HG03039 (cell line): ENCODE measurements around the gene FLNB.

Source experiments
- ATAC-seq: cut with Tn5 transposase; IDR thresholded peaks from one replicate; pipeline ENCODE4 v1.9.1; 2021; ENCODE audit warnings: mild to moderate bottlenecking, moderate library complexity; ENCODE audit not compliant: unreplicated experiment

Gene FLNB

DNA sequence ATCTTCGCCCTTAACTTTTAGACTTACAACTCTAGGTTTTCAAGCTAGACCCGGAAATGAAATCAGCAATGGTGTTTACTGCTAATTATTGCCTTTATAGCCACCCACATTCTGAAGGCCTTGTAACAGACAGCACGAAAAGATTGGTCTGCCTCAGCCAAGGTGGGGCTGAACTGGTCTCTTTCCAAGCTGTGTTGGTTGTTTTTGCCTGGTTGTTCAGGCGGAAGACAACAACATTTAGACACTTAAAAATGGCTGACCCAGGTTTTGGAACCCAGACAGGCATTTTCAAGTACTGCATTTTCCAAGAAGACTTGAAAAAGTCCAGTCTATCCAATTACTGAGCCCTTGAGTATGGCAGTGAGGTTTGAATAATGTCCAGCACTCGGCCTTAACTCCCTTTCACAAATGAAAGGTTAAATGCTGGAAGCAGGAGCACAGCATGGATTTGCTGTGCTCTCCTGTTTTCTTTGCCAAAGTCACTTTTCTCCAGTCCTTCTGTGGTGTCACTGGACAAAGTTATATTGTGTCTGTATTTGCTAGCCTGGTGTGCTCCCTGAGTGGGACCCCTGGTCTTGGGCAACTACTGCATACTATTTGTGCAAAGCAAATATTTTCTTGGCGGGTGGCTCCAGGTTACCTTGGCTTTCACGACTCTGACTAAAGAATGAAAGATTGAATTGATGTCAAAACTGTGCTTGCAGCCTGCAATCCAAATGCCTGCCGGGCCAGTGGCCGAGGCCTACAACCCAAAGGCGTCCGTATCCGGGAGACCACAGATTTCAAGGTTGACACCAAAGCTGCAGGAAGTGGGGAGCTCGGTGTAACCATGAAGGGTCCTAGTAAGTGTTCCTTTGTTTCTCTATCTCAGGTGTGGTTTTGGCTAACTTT is 93.5 kb downstream of the FLNB start:
- no peak for ATAC-seq

- no peak for ATAC-seq
Measured at GRCh38 chr3:58102390-58102750, 94.1 kb downstream of the FLNB start.

DNA sequence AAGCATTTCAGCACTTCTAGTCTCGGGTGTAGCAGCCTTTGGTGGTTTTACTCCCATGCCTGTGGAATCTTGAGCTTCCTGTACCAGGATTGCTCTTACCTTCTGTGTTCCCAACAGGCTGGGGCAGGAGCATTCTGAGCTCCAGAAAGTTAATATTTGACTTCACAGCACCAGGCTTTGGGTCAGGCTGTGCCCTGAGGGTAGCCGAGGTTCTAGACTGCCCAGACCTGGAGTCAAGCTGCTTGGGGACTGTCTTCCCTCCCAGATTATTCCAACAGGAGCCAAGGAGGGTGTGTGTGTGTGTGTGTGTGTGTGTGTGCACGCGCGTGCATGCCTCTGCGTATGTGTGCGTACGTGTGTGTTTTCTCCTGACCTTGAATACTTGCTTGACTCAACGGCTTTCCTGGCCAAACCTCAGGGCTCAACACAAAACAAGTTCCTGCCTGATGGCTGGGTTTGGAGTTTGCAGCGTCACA is 94.8 kb downstream of the FLNB start:
- ATAC-seq = no peak

DNA sequence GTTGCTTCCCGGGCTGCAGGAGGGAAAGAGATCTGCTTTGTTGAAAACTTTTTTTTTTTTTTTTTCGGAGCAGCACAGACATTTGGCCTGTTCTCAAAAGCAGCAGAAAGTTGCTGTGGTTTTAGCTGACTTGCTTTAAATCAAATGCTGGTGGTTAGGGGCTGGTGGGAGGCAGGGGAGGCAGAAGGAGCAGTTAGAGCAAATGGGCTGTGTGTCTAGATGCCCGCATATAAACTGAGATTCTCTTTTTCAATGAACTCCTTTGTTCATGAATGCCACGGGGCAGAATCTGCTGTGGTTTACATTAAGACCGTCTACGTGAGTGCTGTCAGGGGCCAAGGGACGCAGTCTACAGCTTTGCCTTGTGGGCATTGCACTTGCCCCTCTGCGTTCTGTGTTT is 95.9 kb downstream of the FLNB start:
- no peak for ATAC-seq

DNA sequence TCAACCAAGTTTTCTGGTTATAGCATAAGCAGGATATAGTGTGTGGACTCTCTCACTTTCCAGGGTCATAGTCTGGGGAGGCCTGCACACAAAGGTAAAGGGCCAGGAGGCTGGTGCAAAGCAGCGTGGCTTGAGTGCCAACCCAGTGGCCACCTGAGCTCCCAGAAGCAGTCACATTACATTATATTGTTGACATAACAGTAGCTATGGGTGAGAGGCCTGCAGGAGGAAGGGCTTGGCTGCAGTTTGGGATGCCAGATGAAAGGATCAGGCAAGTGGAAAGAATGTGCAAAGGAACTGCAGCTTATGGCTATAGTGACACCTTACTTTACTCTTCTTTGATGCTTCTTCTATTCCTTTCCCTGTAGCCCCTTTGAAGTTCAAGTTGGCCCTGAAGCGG is 96.5 kb downstream of the FLNB start:
- ATAC-seq = no peak

DNA sequence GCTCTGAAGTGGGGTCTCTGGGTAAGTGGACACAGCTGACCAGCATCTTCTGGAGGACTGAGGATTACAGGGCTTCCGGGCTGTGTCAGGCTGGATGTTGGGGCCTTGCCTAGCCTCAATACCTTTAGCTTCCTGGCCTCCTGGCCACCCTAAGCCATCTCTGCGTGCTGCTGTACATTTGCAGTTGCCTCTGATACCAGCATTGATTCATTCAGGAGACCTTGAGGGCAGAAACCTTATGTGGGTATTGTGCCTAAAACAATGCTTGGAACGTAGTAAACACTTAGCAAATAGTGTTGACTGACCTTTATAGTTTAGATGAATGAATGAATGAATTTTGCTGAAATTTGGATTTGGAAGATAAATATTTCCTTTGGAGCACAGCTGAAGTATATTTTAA is 97.0 kb downstream of the FLNB start:
- no peak for ATAC-seq

- ATAC-seq = no peak
Measured at GRCh38 chr3:58106061-58106460, 97.8 kb downstream of the FLNB start.

- no peak for ATAC-seq
Measured at GRCh38 chr3:58106640-58107039, 98.4 kb downstream of the FLNB start.

DNA sequence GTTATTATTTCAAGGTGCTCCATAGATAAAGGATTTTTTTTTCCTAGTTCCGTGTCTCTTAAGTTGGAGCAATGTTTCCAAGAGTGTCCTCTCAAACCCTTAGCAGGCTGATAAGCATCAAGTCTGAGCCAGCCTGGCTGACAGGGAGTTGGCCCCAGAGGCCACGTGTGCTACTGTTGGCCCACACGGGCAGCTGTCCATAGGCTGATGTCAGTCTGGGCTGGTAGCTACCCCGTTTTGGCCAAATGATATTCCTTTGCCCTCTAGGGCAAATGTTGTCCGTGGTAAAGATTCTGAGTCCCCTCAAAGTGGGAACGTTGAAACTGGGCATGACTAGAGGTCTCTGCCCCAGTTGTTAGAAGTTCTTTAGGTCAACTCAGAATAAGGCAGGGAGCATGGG is 99.4 kb downstream of the FLNB start:
- no peak for ATAC-seq

DNA sequence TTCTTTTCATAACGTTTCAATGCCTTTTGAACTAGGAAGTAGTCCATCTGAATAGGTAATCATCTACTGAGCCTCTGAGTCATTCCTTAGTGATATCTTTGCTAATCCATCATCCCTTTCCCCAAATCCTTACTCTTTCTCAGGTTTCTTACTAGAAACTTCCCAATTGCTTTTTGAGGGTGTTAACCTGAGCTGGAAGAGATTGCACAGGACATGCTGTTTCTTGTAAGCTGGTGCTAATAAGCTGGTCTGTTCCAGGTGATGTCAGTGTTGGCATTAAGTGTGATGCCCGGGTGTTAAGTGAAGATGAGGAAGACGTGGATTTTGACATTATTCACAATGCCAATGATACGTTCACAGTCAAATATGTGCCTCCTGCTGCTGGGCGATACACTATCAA is 101.5 kb downstream of the FLNB start:
- no peak for ATAC-seq

DNA sequence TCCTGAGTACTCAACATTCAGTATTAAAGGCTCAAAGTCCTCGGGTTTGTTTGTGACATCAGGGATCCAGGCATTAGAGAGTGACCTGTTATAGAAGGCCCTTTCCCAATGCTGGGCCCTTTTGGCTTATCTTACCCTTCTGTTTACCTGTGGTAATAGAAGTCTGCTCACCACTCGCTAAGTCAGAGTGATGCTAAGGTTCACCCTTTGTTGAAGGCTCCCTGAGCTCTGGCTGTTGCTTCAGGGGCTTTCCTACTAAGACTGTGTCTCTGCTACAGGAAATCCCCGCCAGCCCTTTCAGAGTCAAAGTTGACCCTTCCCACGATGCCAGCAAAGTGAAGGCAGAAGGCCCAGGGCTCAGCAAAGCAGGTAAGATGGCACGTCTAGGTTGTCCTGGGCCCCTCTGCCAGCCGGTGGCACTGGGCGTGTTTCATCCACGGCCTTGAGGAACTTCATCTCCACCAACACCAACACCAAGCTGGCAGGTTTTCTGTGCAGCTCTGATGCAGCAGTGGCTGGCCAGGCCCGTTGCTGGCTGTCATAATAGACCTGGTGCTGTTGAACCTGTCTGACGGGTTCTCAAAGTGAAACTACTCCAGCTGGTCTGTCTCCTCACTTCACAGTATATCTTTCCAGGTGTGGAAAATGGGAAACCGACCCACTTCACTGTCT is 103.4 kb downstream of the FLNB start:
- ATAC-seq = no peak

- ATAC-seq = no peak
Measured at GRCh38 chr3:58112185-58112535, 103.9 kb downstream of the FLNB start.

DNA sequence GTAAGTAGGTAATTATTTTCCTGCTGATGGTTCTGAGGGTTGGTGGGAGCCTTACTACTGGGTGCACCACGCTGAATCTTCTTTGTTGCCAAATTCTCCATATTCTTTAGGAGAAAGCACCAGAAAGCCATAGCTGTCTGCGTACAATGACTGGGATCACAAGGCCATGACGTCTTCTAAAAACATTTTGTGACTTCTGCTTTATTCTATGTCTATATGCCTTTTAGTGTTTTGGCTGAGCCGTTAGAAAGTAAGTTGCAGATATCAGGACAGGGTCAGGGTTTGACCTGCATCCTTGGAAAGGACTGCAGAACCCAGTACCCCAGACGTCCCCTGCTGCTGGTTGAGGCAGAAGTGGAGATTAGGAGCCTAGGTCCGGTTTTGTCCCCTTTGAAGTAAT is 107.0 kb downstream of the FLNB start:
- ATAC-seq = no peak

DNA sequence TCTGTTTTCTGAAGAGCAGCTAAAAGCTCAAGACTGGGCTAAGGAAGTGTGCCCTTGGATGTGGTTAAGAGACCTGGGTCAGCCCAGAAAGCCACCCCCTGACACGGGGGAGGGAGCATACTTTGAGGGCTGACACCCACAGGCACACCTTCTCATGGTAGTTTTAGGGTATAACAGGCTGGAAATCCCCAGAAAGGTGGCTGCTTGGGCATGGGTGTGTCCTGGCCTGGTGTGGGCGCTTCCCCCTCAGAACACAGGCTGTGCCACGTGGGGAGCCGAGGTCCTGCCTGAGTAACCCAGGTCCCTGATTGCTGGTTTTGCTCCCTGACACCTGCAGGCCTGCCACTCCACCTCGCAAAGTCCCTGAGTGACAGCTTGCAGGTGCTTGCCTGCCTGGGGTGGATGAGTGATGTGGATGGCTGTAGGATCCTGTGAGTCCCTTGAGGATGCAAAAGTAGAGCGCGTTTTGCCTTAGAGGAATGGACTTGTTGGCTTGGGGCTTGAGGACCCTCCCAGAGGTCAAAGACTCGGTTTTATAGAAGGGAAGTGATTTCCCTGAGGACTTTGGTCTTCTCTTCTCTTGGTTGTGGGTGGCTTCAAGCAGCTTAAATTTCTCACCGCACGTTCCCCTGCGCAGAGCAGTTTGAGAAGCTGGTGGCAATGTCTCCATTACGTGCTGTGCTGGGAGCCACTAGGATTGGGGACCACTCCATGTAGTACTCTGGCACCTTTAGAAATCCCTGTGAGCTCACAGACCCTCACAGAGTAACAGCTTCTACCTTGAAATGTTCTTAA is 108.1 kb downstream of the FLNB start:
- peak; percentile 56 for ATAC-seq

GRCh38 chr3:58116985-58117384 is 108.8 kb downstream of the FLNB start:
- no peak for ATAC-seq

DNA sequence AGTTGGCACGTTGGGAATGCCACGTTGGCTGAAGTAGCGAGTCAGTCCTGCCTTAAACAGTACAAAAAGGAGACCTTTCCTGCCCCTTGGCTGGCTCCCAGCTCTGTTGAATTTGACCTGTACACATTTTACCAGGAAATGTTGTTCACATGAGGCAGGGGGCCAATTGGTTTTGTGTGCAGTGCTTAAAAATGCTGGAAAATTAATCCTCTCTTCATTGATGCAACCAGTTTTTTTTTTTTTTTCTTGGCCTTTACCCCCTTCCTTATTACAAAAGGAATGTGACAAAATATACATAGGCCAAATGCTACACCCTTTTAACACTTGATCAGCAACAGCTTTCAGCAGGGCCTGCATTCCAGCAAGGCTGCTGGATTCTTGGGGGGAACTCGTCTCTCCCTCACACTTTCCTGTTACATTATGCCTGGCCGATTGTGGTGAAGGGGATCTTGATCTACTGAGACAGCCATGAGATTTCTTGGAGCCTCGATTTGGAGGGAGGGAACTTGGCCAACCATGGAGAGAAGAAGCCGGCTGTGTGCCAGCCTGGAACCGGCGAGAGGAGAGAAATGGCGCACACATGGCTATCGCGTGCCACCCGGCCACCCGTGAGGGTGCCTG is 109.4 kb downstream of the FLNB start:
- ATAC-seq = no peak

- ATAC-seq = no peak
Measured at GRCh38 chr3:58119186-58119585, 111.0 kb downstream of the FLNB start.

- ATAC-seq = no peak
Measured at GRCh38 chr3:58120075-58120812, 112.0 kb downstream of the FLNB start.

DNA sequence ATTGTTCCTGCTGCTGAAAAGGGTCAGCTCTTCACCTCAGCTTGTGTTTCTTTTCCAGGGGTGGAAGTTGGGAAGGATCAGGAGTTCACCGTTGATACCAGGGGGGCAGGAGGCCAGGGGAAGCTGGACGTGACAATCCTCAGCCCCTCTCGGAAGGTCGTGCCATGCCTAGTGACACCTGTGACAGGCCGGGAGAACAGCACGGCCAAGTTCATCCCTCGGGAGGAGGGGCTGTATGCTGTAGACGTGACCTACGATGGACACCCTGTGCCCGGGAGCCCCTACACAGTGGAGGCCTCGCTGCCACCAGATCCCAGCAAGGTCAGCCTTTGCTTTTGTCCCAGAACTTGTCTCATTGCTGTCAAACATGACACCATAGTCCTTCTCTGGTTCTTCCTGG is 113.0 kb downstream of the FLNB start:
- no peak for ATAC-seq

- ATAC-seq = no peak
Measured at GRCh38 chr3:58122936-58123700, 114.9 kb downstream of the FLNB start.
